ENCODE measurements around the gene IGFL3. TPM values are rescaled to one million over a fixed set of nuclear protein-coding genes. Genes with fewer than 3 reads are reported as not detected.

IGFL3 gene
- not detected in 2 replicates for total RNA-seq

GRCh38 chr19:46124638-46125115 lies at the start of gene IGFL3:
Gene IGFL3, minus strand, starts transcription at chr19:46124688. Its CDS starts 39 bp downstream, at chr19:46124649.

GRCh38 chr19:46147791-46148288 lies 23.4 kb upstream of the IGFL3 start, which contains the start of gene IGFL2:
Gene IGFL2, plus strand, starts transcription at chr19:46148238. Its CDS starts 41 bp downstream, at chr19:46148279.

Other genes with a start within 250 kb of the IGFL3 start
- 22.0 and 22.6 TPM in 2 replicates for gene IRF2BP1, start 238.5 kb downstream of the IGFL3 start, total RNA-seq
- gene MYPOP, start 222.1 kb downstream of the IGFL3 start, total RNA-seq, result 1.4 and 3.1 TPM in 2 replicates
- gene NANOS2, start 209.9 kb downstream of the IGFL3 start, total RNA-seq, result not detected in 2 replicates
- gene NOVA2, start 150.8 kb downstream of the IGFL3 start, total RNA-seq, result 9.7 and 10.4 TPM in 2 replicates
- gene CCDC61, start 129.2 kb downstream of the IGFL3 start, total RNA-seq, result 10.4 and 12.1 TPM in 2 replicates
- gene PGLYRP1, start 101.6 kb downstream of the IGFL3 start, total RNA-seq, result not detected in 2 replicates
- gene IGFL4, start 83.7 kb downstream of the IGFL3 start, total RNA-seq, result not detected in 2 replicates
- not detected in 2 replicates for gene IGFL2, start 23.6 kb upstream of the IGFL3 start, total RNA-seq
- gene IGFL1, start 105.1 kb upstream of the IGFL3 start, total RNA-seq, result not detected in 2 replicates
- gene HIF3A, start 172.4 kb upstream of the IGFL3 start, total RNA-seq, result 10.1 and 10.7 TPM in 2 replicates
- gene PPP5C, start 222.4 kb upstream of the IGFL3 start, total RNA-seq, result 103 and 104 TPM in 2 replicates

Measured in mammary microvascular endothelial cell (primary cell).